ENCODE data around the gene NRXN2. TPM values are rescaled to one million over a fixed set of nuclear protein-coding genes. Genes with fewer than 3 reads are reported as not detected.

NRXN2 gene
- total and polyA plus RNA-seq, 2 of the 13 experiments (the other 11 are each of a cell fraction or from before 2014, with no cell fraction given), result not detected

GRCh38 chr11:64741375-64742086, 18.5 kb upstream of the NRXN2 start:
- FAIRE-seq (no peak), ATAC-seq (no peak), DNase-seq (ENCODE audit: low spot score) (no peak)
- ChIA-PET POLR2A (no interaction called here), CTCF (ENCODE audit: low intra/inter-chr PET ratio, low total read pairs) (interaction anchor here (2.8 kb wide), 1 partner anchor 53 kb away, joined by 23 read pairs; no protein-coding TSS in a partner anchor)
- Histone ChIP-seq H3K27me3 (ENCODE audit: control insufficient read depth in 1 of 2, insufficient read depth in 2 of 2, low read length in 2 of 2) (peaks cover 13 to 69% of the 10 kb centered on the region in 2 experiments), H3K27ac (ENCODE audit: extremely low read length, insufficient read depth, low read length) (no peak overlapping the region), H3K9me3 (ENCODE audit: low read length) (no peaks in the 10 kb centered on the region), H2AFZ (ENCODE audit: low read length) (no peak overlapping the region), H3K4me2 (ENCODE audit: low read depth, low read length) (no peak overlapping the region), H3K4me3 (replicated peaks in 1 of 3; ENCODE audit: insufficient read depth in 1 of 3, low read depth in 2 of 3, low read length in 3 of 3) (no peak overlapping the region; a peak in 1 of 6 replicates), H3K4me1 (ENCODE audit: insufficient read depth, low read length) (peaks cover 26% of the 10 kb centered on the region), H3K9ac (ENCODE audit: insufficient read depth, low read depth, low read length) (no peak overlapping the region), H4K20me1 (ENCODE audit: insufficient read depth, low read length) (0 out of 2 replicates have a peak, but pooled peaks cover 3% of the 10 kb centered on the region), H3K36me3 (replicated peaks in 1 of 2; ENCODE audit: control insufficient read depth in 1 of 2, insufficient read depth in 2 of 2, low read length in 2 of 2) (no peaks in the 10 kb centered on the region), H3K79me2 (ENCODE audit: insufficient read depth, low read length) (no peaks in the 10 kb centered on the region)
- in situ Hi-C loops (cut with HindIII; ENCODE audit: extremely low pct_ligation_motif_present, low pct_unique_long_range_greater_than_20kb) (no loop called here), intact Hi-C loops (cut with micrococcal nuclease; ENCODE audit: unreplicated experiment) (no loop called here)
- 63% methylated on average over 19 of the region's 24 CpGs for WGBS (ENCODE audit: low lambda C conversion rate)
- BruUV-seq (replicated peaks), result no TSS peak
- TF ChIP-seq FOXJ3 (CRISPR knock-in tag; IDR thresholded peaks at IDR 0.05; ENCODE audit: borderline replicate concordance), result no peak
- TF ChIP-seq ZNF878 (CRISPR knock-in tag; IDR thresholded peaks at IDR 0.05), result no peak
- TF ChIP-seq CAMTA2 (CRISPR knock-in tag; IDR thresholded peaks at IDR 0.05; ENCODE audit: borderline replicate concordance), result no peak
- no peak for TF ChIP-seq DR1 (CRISPR knock-in tag; IDR thresholded peaks at IDR 0.05)
- no peak for TF ChIP-seq ZBTB20 (CRISPR knock-in tag; IDR thresholded peaks at IDR 0.05; ENCODE audit: borderline replicate concordance, low read depth)
- TF ChIP-seq ZNF83 (CRISPR knock-in tag; IDR thresholded peaks at IDR 0.05; ENCODE audit: borderline replicate concordance), result no peak
- no peak for TF ChIP-seq NFAT5 (CRISPR knock-in tag; IDR thresholded peaks at IDR 0.05)
- no peak for TF ChIP-seq NONO (IDR thresholded peaks at IDR 0.05)
- TF ChIP-seq NONO (CRISPR knock-in tag; conservative IDR thresholded peaks at IDR 0.05), result no peak
- no peak for TF ChIP-seq HMG20A (CRISPR knock-in tag; IDR thresholded peaks at IDR 0.05; ENCODE audit: borderline replicate concordance)
- TF ChIP-seq ATF6 (CRISPR knock-in tag; conservative IDR thresholded peaks at IDR 0.05), result no peak
- TF ChIP-seq ZNF792 (CRISPR knock-in tag; IDR thresholded peaks at IDR 0.05), result no peak
- no peak for TF ChIP-seq ZBTB10 (CRISPR knock-in tag; IDR thresholded peaks at IDR 0.05; ENCODE audit: borderline replicate concordance)
- no peak for TF ChIP-seq ZNF432 (CRISPR knock-in tag; IDR thresholded peaks at IDR 0.05; ENCODE audit: borderline replicate concordance)
